GM21528 (cell line): ENCODE measurements around the gene ZDHHC11.
A peak's percentile ranks its signal among the peaks of the same experiment; 100 is the strongest.

Experiments
- ATAC-seq: cut with Tn5 transposase; IDR thresholded peaks from one replicate; pipeline ENCODE4 v1.9.1; 2021; ENCODE audit warnings: mild to moderate bottlenecking, moderate library complexity; ENCODE audit not compliant: unreplicated experiment, low FRiP score

ZDHHC11 gene

GRCh38 chr5:850511-851006, at the start of gene ZDHHC11:
TSS of gene ZDHHC11 (minus strand) at chr5:850986. CDS start at chr5:850602, 384 bp downstream.
- no peak for ATAC-seq

- ATAC-seq = no peak
Observed at GRCh38 chr5:893711-894110, 42.9 kb upstream of the ZDHHC11 start.

GRCh38 chr5:893137-893506, 42.3 kb upstream of the ZDHHC11 start:
- peak; percentile 18 for ATAC-seq

GRCh38 chr5:892394-893136, 41.8 kb upstream of the ZDHHC11 start, which contains the start of the genes BRD9 and TRIP13:
TSS of gene BRD9 (minus strand) at chr5:892801. CDS start at chr5:892657, 144 bp downstream.
TSS of gene TRIP13 (plus strand) at chr5:892884. CDS start at chr5:892999, 115 bp downstream.
- peak; percentile 97 for ATAC-seq

GRCh38 chr5:891837-892393, 41.1 kb upstream of the ZDHHC11 start:
- ATAC-seq = peak; percentile 11

GRCh38 chr5:891117-891836, 40.5 kb upstream of the ZDHHC11 start:
- ATAC-seq = no peak

- ATAC-seq = no peak
Observed at GRCh38 chr5:889075-889710, 38.4 kb upstream of the ZDHHC11 start.

- no peak for ATAC-seq
Observed at GRCh38 chr5:888638-889035, 37.9 kb upstream of the ZDHHC11 start.

- no peak for ATAC-seq
Observed at GRCh38 chr5:887947-888637, 37.3 kb upstream of the ZDHHC11 start.

- no peak for ATAC-seq
Observed at GRCh38 chr5:886716-887325, 36.0 kb upstream of the ZDHHC11 start.

- no peak for ATAC-seq
Observed at GRCh38 chr5:886036-886435, 35.2 kb upstream of the ZDHHC11 start.

- no peak for ATAC-seq
Observed at GRCh38 chr5:885529-885928, 34.7 kb upstream of the ZDHHC11 start.

- ATAC-seq = no peak
Observed at GRCh38 chr5:885127-885442, 34.3 kb upstream of the ZDHHC11 start.

- no peak for ATAC-seq
Observed at GRCh38 chr5:884345-885126, 33.8 kb upstream of the ZDHHC11 start.

GRCh38 chr5:883475-884181, 32.8 kb upstream of the ZDHHC11 start:
- ATAC-seq = no peak

- no peak for ATAC-seq
Observed at GRCh38 chr5:882253-883183, 31.7 kb upstream of the ZDHHC11 start.

- ATAC-seq = no peak
Observed at GRCh38 chr5:881551-881935, 30.8 kb upstream of the ZDHHC11 start.
